Mammary epithelial cell (primary cell): ENCODE measurements around the gene LAMP5.

Experiments
- EZH2 ChIP-seq: IDR thresholded peaks from 2 replicates; pipeline ENCODE4 v1.6.1; 2012; ENCODE audit warnings: low read length, inconsistent platforms, borderline replicate concordance
- TF ChIP-seq, protein P1 (sequence below), 2 donors: IDR thresholded peaks in 1 of 2; conservative IDR thresholded peaks in 1 of 2; 2 replicates each; pipeline ENCODE4 v1.5.1; 2011 to 2012; ENCODE audit warnings: inconsistent platforms in 2 of 2, low read length in 2 of 2, mild to moderate bottlenecking in 2 of 2, control low read depth in 1 of 2, low read depth in 1 of 2; ENCODE audit not compliant: insufficient read depth in 1 of 2; ENCODE audit errors: extremely low read depth in 1 of 2

DNA sequence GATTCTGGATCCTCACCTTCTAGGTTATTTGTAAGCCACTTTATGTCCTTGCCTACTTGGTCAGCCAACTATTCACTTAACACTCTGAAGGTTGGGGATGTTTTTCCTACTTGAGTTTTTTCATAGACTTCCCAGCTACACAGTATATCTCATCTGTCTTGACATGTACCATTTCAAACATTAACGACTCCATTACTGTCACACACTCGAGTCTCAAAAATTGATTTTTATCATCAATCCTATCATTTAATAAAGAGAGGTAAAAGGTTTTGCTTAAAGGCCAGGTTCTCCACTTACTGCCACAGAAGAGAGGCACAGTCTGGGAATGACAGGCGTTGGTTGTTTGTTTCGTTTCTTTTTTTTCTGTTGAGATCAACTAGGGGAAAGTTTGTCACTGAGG, 38.2 kb upstream of the LAMP5 start:
- TF ChIP-seq, protein P1, sequence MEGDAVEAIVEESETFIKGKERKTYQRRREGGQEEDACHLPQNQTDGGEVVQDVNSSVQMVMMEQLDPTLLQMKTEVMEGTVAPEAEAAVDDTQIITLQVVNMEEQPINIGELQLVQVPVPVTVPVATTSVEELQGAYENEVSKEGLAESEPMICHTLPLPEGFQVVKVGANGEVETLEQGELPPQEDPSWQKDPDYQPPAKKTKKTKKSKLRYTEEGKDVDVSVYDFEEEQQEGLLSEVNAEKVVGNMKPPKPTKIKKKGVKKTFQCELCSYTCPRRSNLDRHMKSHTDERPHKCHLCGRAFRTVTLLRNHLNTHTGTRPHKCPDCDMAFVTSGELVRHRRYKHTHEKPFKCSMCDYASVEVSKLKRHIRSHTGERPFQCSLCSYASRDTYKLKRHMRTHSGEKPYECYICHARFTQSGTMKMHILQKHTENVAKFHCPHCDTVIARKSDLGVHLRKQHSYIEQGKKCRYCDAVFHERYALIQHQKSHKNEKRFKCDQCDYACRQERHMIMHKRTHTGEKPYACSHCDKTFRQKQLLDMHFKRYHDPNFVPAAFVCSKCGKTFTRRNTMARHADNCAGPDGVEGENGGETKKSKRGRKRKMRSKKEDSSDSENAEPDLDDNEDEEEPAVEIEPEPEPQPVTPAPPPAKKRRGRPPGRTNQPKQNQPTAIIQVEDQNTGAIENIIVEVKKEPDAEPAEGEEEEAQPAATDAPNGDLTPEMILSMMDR (conservative IDR thresholded peaks at IDR 0.05 in 1 of 2, IDR thresholded peaks at IDR 0.05 in 1 of 2; ENCODE audit: extremely low read depth in 1 of 2, insufficient read depth in 1 of 2, low read depth in 1 of 2, low read length in 2 of 2): no peak
- TF ChIP-seq EZH2: no peak
